Suprapubic skin (tissue), 4 donors: Measurements from ENCODE around the gene CSN1S1.

Experiments used
- CTCF ChIP-seq, 2 donors: fragments of 200-600 bp in 1 of 2; fragments of 450-650 bp in 1 of 2; sonication (generic) in 1 of 2; IDR thresholded peaks; one replicate each; pipeline ENCODE4 v1.5.1; 2016 to 2019; ENCODE audit warnings: antibody characterized with exemption in 2 of 2, mild to moderate bottlenecking in 1 of 2, moderate library complexity in 1 of 2
- EP300 ChIP-seq: sonication (generic); formaldehyde crosslinking; IDR thresholded peaks from one replicate; pipeline ENCODE4 v1.6.1; 2017; ENCODE audit warnings: antibody characterized with exemption
- POLR2A ChIP-seq, 2 donors: fragments of 450-650 bp; IDR thresholded peaks; one replicate each; pipeline ENCODE4 v1.6.1; 2017; ENCODE audit warnings: antibody characterized with exemption in 2 of 2, mild to moderate bottlenecking in 2 of 2, moderate library complexity in 2 of 2
- POLR2AphosphoS5 ChIP-seq, 3 donors: sonication (generic); formaldehyde crosslinking; IDR thresholded peaks; one replicate each; pipeline ENCODE4 v1.6.1; 2017; ENCODE audit warnings: antibody characterized with exemption in 3 of 3

GRCh38 chr4:69907151-69907550 is 23.7 kb upstream of the CSN1S1 start:
- no peak for TF ChIP-seq CTCF (IDR thresholded peaks at IDR 0.05)
- TF ChIP-seq POLR2A (IDR thresholded peaks at IDR 0.05): no peak
- TF ChIP-seq POLR2AphosphoS5 (IDR thresholded peaks at IDR 0.05): no peak
- TF ChIP-seq EP300: no peak
